Brain microvascular endothelial cell (primary cell): ENCODE data around the gene DPYD.

Experiments used
- DNase-seq: peaks from one replicate; pipeline ENCODE4 v3.0.0-alpha.2; 2020
- H3K27ac ChIP-seq: fragments of 250-450 bp; sonication (Bioruptor Pico); 2 replicates; pipeline ENCODE4 v1.5.1; 2020; ENCODE audit warnings: mild to moderate bottlenecking, moderate library complexity
- H3K27me3 ChIP-seq: fragments of 250-450 bp; sonication (Bioruptor Pico); replicated peaks from 2 replicates; pipeline ENCODE4 v1.5.1; 2020; ENCODE audit warnings: mild to moderate bottlenecking
- H3K36me3 ChIP-seq: fragments of 250-450 bp; sonication (Bioruptor Pico); replicated peaks from 2 replicates; pipeline ENCODE4 v1.5.1; 2020; ENCODE audit warnings: mild to moderate bottlenecking
- H3K4me3 ChIP-seq: 2 replicates; pipeline ENCODE4 v1.5.1; 2011; ENCODE audit warnings: low read depth, mild to moderate bottlenecking, control low read depth, low read length, moderate library complexity
- CTCF ChIP-seq: IDR thresholded peaks from 2 replicates; pipeline ENCODE4 v1.5.1; 2011; ENCODE audit warnings: low read depth, mild to moderate bottlenecking, moderate library complexity, low read length, control low read depth, inconsistent platforms; ENCODE audit errors: missing control alignments
- in situ Hi-C: cut with HindIII; loops from 2 replicates; pipeline ENCODE4 v1.10.0; 2017; ENCODE audit warnings: low sequenced_read_pairs, low pct_ligation_motif_present

The DPYD gene

DNA sequence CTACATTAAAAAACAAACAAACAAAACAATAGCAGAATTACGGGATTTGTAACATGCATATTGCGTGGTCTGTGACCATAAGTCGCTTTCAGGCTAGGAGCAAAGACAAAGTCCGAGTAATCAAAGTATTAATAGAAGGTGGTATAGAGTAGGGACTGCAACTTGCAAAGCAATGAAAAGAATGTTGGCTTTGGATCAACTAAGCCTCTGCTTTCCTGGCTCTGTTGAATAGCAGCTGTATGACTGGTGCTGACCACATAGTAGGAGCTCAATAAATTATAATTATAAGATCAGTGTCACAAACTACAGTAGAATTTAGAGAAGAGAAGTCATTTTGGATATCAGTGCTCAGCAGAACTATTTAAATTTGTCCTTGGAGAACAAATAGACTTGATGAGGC lies 586.4 kb downstream of the DPYD start:
- no peaks in the 10 kb centered on the region for H3K27me3 ChIP-seq
- H3K27ac ChIP-seq, result no peak overlapping the region
- in situ Hi-C loops, result no loop called here
- peak; percentile 71 for DNase-seq
- H3K4me3 ChIP-seq, result no peak overlapping the region
- no peaks in the 10 kb centered on the region for H3K36me3 ChIP-seq
- TF ChIP-seq CTCF, result no peak

GRCh38 chr1:97332716-97333115 lies 588.1 kb downstream of the DPYD start:
- Histone ChIP-seq H3K4me3 (no peak overlapping the region), H3K27me3 (no peaks in the 10 kb centered on the region), H3K27ac (no peak overlapping the region), H3K36me3 (no peaks in the 10 kb centered on the region)
- DNase-seq, result peak; percentile 12
- TF ChIP-seq CTCF, result no peak
- in situ Hi-C loops, result no loop called here

- in situ Hi-C loops, result no loop called here
- no peaks in the 10 kb centered on the region for H3K36me3 ChIP-seq
- DNase-seq, result no peak
- H3K4me3 ChIP-seq, result no peak overlapping the region
- H3K27ac ChIP-seq, result no peak overlapping the region
- TF ChIP-seq CTCF, result no peak
- no peaks in the 10 kb centered on the region for H3K27me3 ChIP-seq
Observed at GRCh38 chr1:97331165-97331564, 589.7 kb downstream of the DPYD start.

DNA sequence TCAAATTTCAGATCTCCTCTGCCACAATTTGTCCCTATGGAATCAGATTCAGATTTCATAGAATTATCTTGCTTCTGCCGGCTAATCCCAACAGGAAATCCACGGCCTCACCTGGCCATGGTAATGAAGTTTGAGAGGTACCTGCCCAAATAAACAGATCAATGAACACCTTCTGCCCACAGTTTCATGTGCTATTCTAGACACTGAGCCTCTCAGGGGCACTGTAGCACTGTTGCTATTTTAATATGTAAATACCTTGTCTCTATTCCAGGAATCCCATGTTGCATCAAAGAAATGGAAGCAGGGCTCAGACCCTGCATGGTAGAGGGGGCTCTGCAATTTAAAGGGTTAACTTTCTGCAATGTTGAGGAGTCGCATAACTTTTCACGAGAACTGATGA lies 606.1 kb downstream of the DPYD start:
- no peak for DNase-seq
- in situ Hi-C loops, result no loop called here

GRCh38 chr1:97308131-97308530 lies 612.7 kb downstream of the DPYD start:
- H3K27me3 ChIP-seq, result no peaks in the 10 kb centered on the region

More for the DNA sequence above, 606.1 kb downstream of the DPYD start:
- H3K36me3 ChIP-seq, result no peaks in the 10 kb centered on the region
- no peaks in the 10 kb centered on the region for H3K27me3 ChIP-seq
- TF ChIP-seq CTCF, result no peak
- H3K4me3 ChIP-seq, result no peak overlapping the region
- no peak overlapping the region for H3K27ac ChIP-seq

More at GRCh38 chr1:97308131-97308530, 612.7 kb downstream of the DPYD start:
- Histone ChIP-seq H3K4me3 (no peak overlapping the region), H3K36me3 (no peaks in the 10 kb centered on the region), H3K27ac (no peak overlapping the region)
- in situ Hi-C loops, result no loop called here
- no peak for DNase-seq
- TF ChIP-seq CTCF, result no peak
